GM21528 (cell line): ENCODE results near the gene DISP3.

Source experiments
- ATAC-seq: cut with Tn5 transposase; IDR thresholded peaks from one replicate; pipeline ENCODE4 v1.9.1; 2021; ENCODE audit warnings: mild to moderate bottlenecking, moderate library complexity; ENCODE audit not compliant: unreplicated experiment, low FRiP score

The DISP3 gene

DNA sequence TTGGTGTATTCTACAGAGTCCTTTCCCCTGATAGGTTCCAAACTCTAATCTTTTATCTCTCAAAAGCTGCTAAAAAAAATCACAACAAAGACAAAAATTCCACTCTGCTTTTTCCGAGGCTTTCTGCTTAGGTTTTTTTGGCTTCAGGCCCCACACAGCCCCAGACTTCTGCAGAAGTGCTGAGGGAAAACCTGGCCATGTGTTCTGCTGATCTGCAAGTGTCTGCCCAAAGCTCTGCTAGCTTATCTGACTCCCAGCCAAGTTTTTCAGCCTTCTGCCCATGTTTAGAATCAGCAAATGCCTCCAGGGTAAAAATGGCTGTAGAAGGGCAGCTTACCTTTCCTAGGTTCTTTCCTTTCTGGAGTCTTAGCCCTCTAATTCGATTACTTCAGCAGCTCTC lies 28.4 kb downstream of the DISP3 start:
- no peak for ATAC-seq

DNA sequence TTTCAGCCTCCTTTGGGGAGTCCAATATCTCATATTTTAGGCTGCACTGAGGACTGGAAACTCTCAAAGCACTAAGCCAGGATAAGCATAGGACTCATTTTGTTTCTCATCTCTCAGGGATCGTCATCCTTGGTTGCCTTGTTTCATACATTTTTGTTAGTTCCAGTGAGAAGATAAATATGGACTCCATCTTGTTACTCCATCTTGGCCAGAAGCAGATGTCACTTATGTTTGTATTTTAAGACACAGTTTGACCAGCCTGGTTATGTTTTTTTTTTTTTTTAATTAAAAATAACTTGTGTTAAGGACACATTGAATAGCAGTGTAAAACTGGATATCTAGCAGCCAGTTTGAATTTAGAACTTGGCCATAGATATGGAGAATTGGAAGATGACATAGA lies 34.7 kb downstream of the DISP3 start:
- no peak for ATAC-seq

DNA sequence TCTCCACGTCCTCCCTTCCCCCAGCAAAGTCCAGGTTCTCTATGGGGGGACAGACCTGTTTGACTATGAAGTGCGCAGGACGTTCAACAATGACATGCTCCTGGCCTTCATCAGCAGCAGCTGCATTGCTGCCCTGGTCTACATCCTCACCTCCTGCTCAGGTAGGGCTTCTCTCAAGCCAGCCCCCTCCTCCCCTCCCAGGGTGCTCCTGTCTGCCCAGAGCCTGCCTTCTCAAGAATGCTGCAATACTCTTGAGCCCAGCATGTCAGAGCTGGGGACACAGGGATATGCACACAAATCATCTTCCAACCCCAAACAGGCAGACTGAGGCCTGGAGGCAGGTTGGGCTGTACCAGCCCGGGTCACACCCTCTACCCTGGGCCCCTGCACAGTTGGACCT lies 35.4 kb downstream of the DISP3 start:
- no peak for ATAC-seq

DNA sequence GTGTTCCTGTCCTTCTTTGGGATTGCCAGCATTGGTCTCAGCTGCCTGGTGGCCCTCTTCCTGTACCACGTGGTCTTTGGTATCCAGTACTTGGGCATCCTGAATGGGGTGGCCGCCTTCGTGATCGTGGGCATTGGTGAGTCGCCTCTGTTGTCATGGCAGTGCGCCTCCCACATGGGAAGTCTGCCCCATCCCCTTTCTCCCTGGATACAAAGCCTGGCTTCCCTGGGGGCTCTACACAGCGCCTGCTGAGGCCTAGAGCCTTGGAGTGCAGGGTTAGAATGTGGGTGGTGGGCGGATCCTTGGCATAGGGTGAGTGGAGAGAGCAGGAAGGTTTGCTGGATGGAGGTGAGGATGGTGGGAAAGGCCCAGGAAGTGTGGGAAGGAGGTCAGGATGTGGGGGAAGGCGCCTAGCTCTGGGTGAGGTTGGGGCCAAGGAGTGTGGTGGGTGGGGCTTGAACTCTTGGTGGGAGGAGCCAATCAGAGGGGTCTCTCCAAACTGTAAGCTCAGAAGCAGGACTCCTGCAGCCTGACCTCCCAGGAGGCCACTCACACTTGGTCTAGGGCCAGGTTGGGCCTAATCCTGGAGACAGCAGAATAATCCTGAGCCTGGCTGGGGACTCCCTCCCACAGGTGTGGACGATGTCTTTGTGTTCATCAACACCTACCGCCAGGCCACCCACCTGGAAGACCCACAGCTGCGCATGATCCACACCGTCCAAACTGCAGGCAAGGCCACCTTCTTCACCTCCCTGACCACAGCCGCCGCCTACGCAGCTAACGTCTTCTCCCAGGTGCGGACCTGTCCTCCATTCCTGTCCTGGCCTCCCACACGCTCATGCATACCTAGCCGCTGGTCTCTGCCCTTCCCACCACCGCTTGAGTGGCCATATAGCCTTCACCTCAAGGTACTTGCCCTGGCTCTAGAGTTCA lies 36.7 kb downstream of the DISP3 start:
- ATAC-seq: no peak

DNA sequence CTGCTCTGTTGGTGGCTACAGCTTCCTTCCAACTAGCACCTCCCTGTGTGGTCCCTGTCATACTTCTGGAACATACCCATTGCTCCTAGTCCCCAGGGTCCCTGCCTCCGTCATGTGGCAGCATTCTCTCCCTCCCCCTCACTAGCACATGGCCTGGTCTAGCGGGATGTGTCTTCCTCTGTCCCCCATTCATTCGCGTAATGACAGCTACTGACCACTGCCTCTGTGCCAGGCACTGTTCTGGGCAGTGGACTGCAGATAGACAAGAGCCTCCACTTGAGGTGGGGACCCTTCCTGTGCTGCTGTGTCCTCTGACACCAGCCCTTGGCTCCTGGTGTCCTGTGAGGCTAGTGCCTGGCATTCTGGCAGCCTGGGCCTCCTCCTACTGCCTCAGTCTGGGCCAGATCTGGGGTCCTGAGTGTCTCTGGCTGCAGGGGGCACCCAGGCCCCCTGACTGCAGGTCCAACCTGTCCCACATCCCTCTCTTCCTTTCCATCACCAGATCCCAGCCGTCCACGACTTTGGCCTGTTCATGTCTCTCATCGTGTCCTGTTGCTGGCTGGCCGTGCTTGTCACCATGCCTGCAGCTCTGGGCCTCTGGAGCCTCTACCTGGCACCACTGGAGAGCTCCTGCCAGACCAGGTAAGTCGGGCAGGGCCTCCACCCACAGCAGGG lies 38.1 kb downstream of the DISP3 start:
- ATAC-seq: no peak

DNA sequence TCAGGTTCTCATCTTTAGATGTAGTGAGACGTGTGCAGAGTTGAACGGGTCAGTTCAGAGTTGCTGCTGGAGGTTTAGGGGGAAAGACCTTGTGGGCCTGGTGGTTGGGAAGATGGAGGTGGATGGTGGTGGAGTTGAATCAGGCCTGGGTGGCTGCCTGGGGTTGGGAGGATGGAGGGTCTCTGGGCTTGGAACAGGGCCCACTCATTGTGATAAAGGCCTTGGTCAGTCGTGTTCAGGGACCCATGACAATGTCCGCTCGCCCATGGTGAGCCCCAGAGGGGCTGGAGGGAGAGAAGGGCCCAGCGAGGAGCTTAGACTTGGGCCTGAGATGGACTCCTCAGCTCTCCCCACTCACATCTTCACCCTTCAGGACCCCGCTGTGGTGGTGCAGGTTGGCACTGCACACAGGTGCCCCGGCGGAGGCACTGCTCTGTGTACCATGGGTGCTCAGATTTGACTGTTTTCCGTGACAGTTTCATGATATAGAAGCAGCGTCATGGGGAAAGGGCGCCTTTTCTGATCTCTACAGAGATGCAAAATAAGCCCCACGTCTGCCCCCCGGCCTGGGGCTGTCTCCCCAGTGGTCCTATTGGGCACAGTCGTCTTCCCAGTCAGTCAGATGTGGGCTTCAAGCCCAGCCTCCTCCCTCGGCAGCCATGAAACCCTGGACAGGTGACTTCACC lies 39.2 kb downstream of the DISP3 start:
- ATAC-seq: no peak

GRCh38 chr1:11518791-11519628 lies 40.1 kb downstream of the DISP3 start:
- ATAC-seq: no peak

DNA sequence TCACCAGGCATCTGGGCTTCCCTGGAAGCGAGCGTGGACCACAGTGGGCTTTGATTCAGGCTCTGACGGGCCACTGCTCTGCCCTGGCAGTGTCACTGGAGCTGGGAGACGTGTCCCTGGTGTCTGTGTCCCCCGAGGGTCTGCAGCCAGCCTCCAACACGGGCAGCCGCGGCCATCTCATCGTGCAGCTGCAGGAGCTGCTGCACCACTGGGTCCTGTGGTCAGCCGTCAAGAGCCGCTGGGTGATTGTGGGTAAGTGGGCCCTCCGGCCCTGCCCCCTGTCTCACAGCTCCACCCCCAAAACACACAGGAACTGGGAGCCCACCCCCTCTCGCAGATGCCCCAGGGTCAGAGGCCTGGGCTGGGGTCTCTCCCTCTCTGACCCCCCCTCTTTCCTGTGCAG lies 40.7 kb downstream of the DISP3 start:
- no peak for ATAC-seq

GRCh38 chr1:11520531-11521233 lies 41.7 kb downstream of the DISP3 start:
- ATAC-seq: no peak

GRCh38 chr1:11521582-11522399 lies 42.8 kb downstream of the DISP3 start:
- ATAC-seq: no peak

GRCh38 chr1:11522400-11523235 lies 43.7 kb downstream of the DISP3 start:
- ATAC-seq: no peak

GRCh38 chr1:11523261-11523660 lies 44.3 kb downstream of the DISP3 start:
- no peak for ATAC-seq

- no peak for ATAC-seq
These were observed 45.0 kb downstream of the DISP3 start for GRCh38 chr1:11523746-11524464.

GRCh38 chr1:11524465-11525150 lies 45.7 kb downstream of the DISP3 start:
- ATAC-seq: no peak

- no peak for ATAC-seq
These were observed 46.2 kb downstream of the DISP3 start for GRCh38 chr1:11525151-11525505.

DNA sequence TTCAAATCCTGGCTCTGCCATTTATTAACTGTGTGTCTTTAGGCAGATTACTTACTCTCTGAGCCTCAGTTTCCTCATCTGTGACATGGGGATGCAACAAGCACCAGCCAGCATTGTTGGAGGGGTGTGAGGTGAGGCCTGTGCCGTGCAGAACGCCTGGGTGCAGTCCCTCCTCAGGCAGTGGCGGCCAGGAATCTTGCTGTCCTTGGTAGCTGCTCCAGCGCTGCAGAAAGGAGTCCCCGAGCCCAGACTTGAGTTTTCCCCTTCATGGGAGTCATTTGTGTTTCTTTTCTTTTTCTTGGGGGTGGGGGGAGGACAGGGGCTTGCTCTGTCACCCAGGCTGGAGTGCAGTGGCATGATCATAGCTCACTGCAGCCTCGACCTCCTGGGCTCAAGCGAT lies 46.6 kb downstream of the DISP3 start:
- no peak for ATAC-seq
